GM21619 (cell line): Measurements from ENCODE around the gene FGGY.

ENCODE experiments used
- ATAC-seq: cut with Tn5 transposase; IDR thresholded peaks from one replicate; pipeline ENCODE4 v1.9.1; 2021; ENCODE audit not compliant: unreplicated experiment

The FGGY gene

DNA sequence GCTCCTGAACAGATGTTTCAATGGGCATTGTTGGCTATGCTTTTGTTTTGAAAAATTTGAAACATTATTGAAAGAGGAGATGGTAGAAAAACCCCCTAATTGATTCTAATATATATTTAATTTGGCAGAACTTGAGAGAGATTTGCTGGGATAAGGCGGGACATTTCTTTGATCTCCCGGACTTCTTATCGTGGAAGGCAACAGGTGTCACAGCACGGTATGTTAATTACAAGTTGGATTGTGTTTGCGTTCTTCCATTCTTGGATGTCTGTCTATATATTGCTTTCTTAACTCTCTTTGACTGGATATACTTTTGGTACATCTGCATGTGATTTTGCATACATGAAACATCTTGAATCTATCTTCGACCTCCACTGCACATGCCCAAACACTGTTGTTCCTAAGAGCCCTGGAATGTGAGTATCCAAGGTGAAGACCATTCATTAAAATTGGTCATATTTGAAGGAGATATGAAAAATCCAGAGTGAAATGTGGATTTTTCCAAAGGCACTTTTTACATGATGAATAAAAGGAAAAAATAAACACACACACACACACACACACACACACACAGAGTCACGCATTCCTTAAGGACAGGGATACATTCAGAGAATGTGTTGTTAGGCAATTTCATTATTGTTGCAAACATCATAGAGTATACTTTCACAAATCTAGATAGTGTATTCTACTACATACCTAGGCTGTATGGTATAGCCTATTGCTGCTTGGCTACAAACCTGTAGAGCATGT lies 81.9 kb downstream of the FGGY start:
- no peak for ATAC-seq

DNA sequence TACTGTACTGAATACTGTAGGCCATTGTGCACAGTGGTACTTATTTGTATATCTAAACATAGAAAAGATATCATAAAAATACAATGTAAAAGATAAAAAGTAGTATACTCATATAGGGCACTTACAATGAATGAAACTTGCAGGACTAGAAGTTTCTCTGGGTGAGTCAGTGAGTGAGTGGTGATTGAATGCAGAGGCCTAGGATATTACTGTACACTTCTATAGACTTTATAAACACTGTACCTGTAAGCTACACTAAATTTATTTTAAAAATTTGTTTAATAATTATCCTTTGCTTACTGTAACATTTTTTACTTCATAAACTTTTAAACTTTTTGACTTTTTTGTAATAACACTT lies 82.5 kb downstream of the FGGY start:
- no peak for ATAC-seq

DNA sequence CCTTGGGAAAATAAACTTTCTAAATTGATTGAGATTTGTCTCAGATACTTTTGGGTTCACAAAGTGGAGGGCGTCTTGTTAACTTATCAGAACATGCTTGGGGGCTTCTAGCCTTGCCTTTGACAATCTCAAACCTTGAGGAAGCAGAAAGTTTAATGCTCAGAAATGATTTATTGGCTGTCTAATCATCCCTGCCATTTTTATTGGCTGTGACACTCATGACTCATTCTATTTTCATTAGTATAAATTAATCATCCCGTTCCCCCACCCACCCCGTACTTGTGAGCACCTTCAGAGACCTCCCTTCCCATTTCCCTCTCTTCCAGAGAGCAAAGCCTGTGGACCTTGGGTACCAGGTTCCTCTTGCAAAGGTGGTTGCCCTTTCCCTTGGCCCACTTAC lies 87.1 kb downstream of the FGGY start:
- ATAC-seq: no peak

DNA sequence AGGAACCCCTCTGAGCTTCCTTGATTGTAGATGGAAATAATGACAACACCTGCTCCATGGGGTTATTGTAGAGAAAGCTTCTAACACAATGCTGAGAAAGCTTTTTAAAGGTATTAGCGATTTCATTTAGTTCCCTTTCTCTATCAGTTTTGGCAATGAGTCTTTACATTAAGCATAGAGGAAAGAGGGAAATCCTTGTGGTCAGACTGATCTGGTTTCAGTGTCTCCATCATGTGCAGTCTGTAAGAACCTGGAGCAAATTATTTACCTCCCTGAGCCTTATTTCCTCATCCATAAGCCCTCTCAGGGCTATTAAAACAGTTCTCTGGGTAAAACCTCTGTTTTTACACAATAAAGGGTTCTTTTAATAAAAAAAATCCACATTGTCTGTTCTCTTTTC lies 87.5 kb downstream of the FGGY start:
- no peak for ATAC-seq

DNA sequence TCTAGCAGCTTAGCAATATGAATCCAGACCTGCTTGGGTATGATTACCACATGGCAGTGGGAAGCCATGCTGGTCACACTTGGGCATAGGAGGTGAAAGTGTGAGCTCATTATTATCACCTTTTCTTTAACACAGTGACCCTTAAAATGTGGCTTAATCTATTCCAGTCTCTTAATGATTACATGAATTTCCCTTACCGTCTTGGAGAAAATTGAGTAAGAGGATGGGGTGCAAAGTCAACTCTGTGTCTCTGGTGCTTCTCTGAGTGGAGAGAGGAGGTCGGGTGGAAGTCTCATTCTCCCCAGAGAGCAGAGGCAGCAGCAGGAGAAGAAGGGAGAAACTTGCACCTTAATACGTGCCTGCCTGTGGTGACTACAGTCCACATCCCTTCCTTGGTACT lies 91.3 kb downstream of the FGGY start:
- ATAC-seq: no peak

DNA sequence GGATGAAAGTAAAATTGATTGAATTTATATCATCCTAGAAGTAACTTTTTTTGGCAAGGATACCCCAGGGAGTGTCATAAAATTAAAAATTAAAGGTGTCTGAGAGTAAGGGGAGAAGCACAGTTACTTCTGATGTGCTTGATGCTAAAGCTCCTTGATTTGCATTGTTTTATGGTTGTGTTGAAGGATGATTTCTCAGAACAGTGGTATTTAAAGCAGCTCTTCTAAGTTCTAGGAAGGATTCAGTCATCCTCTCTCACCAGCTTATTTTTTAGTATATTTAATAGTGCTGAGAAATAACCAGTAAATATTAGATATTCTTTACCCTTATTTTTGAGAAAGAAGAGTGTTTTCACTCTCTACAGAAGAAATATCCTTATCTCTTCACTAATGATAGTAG lies 93.0 kb downstream of the FGGY start:
- ATAC-seq: no peak

DNA sequence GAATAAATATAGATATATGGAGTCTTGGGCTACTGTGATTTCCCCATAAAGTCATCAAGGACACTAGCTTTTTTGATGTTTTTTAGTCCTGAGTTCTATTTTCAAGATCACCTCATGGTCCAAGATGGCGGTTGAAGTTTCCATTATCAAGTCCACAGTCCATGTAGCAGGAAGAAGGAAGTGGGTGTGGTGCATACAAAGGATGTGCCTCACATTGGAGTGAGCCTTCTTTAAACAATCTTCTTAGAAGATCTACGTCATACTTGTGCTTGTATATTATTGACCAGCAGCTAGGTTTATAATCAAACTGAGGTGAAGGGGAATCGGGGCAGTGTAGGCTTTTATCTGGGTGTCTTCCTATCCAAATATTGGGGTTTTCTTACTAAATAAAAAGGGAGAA lies 93.4 kb downstream of the FGGY start:
- ATAC-seq: no peak

DNA sequence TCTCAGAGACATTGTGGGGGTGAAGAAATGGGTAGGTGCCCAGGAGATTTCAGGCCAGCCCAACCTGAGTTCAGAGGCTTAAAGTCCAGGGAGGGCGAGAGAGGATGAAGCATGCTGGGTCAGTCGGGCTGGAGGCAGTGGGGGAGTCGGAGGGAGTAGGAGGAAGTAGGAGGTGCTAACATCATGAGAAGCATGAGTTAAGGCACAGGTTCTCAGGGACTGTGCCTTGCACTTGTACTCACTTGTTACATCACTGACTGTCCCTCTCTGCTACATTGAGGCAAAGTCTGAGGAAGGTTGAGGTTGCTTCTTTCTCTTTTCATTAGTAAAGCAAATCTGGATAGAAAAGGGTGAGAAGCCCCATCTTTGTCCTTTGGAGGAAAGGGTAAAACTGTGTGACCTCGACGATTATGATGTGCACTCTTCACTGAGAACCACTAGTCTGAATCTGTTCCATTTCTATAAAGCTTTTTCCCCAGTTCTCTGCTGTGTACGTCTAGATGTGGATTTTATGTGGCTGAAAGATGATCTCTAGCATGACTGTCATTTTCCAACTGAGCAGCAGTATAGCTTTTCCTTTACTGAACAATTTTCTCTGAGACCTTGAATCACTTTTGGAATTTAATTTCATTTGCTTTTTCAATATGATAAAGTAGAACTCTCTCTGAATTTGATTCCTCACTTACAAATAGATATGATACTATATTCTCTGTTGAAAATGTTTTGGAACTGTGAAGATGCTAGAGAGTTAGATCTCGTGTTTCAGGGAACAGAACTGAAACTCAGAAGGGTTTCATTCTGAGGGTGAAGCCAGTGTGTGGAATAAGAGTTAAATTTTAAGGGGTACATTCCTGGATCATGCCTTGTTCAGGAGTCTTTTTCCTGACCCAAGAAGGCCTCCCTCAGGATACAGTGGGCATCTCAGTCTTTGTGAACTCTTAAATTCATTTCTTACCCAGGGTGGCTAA lies 94.6 kb downstream of the FGGY start:
- ATAC-seq: no peak

DNA sequence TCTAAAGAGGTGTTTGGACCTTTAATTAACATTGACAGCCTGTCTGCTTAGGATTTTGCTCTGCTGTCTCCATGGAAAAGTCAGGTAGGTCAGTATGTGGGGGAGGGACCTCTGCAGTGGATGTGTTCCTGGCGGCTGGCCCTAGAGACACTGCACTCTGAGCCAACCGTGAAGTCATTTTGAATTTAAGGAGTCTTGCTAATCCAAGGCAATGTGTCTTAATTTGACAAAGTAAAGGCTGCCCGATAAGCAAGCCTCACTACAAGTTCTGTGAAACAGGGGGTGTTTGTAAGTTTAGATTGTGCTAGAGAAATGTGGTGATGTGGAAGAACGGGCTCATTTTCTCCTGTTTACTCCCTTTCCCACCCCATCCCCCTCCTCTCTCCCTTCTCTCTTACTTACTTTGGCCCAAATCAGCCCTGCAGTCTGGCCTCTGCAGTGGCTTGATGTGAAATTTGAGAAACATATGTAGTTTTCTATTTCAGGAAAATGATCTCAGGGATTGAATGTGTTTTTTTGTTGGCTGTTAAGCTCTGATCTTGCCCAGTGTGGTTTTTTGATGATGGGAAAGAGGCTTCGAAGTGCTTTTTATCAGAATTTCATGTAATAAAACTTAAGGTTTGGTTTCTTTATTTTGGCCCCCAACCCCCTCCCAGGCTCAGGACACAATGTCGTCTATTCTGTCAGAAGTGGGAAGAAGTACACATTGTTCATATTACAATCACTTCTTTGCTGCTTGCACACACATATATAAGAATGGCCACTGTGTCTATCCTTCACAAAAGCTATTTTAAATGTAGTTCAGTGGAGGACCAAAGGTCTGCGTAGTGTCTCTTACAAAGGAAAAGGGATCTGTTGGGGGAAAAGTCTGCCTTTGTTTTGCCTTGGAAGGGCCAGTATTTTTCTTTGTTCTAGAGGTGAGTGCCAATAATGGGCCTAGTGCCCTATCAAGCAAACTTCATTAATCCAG lies 96.6 kb downstream of the FGGY start:
- no peak for ATAC-seq

DNA sequence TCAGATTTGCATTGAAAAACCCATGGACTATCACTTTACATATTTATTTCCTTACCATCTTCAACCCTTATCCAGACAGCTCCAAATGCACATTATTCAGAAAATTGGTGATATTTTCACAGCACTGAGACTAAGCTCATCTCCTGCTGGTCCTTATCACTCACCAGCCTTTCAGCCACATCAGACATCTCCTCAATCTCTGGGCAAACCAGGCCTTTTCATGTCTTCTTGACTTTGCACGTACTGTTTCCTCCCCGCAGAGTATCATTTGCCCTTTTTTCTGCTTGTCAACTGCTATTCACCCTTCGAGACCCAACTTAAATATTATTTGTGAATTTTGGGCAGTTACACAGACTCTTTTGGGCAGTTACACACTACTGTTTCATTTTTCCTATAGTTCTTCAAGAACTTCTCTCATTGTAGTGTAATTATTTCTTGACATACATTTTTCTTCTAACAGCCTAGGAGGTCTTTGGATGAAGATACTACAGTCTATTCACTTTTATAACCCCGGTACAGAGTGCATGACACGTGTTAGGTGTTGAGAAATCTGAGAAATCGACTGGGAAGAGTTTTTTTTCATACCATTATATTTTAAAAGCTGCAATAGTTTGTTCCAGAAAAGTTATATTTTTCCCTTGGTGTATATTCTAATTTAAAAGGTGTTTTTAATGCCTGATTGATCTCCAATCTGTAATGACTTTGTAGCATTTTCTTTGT lies 98.0 kb downstream of the FGGY start:
- ATAC-seq: no peak

DNA sequence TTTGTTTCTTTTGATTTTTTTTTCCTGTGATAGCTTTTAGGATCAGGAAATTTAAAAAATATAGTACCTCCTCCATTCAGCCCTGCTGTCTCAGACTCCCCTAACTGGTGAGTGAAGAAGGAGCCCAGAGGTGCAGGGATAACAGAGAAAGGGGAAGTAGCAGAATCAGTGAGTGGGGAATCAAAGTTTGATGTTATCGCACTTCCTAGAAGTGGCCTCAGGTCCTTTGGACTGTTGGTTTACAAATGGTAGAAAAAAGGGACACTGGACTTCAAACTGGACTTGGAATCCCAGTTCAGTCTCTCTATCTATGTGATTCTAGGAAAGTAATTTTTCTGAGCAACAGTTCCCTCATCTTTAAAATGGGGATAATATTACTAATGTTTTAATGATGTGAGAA lies 99.5 kb downstream of the FGGY start:
- ATAC-seq: no peak

DNA sequence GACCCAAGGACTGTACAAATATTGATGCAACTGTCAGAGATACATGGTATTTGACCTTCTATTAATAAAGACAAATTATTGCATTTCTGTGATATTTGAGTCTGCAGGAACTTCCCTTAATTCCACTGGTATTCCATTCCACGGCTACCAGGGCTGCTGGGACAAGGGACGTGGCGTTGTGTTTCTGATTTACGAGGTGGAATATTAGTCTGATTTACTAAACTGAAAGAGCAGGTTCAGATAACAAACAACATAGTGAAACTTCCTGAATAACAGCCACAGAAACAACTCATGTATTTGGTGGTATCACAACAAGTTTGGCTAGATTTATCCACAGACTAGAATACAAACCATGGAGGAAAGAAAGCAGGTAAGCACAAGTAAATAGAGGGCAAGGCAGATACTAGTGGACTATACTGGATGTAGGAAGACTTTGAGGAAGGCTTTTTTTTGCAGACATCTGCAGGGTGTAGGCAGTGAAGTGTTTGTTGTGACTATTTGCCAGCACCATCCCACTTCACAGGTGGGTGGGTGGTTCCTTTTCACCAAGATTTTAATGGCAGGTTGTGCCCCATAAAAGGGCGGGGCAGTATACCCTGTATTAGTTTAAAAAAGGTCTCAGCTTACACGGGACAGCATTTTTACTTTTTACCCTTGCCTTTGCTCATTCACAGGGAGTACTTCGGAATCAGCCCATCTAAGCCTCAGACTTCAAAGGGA lies 100.4 kb downstream of the FGGY start:
- no peak for ATAC-seq

DNA sequence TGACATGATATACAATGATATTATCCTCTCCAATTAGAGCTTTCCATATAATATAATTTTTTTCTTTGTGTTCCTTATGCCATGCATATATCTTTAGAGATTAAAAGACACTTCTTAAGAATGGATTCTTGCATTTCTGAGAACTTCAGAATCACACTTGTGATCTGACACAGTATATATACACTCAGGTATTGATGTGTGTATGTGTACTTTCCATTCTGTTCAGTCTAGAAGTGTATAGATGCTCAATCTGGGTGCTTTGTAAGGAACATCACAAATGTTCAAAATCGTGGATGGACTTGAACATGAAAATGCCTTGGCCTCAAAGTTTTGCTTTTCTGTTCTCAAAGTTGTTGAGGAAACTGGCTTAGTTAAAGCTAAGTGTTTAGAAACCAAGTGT lies 102.7 kb downstream of the FGGY start:
- ATAC-seq: no peak

DNA sequence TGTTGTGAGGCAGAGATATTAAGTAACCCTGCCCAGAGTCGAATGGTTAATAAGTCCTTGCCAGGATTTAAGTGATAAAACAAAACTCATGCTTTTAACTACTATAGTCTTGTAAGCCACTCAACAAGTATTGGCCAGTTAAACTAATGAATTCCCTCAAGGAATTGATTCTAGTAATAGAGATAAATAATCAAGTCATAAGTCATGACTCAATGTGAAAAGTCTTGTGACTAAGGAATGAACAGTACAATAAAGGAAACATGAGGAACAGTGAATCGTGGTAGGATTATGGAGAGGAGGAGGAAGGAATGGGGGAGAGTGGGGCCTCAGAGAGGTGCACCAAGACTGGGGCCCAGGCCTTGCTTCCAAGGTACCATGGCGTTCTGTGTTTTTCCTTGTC lies 104.7 kb downstream of the FGGY start:
- no peak for ATAC-seq

DNA sequence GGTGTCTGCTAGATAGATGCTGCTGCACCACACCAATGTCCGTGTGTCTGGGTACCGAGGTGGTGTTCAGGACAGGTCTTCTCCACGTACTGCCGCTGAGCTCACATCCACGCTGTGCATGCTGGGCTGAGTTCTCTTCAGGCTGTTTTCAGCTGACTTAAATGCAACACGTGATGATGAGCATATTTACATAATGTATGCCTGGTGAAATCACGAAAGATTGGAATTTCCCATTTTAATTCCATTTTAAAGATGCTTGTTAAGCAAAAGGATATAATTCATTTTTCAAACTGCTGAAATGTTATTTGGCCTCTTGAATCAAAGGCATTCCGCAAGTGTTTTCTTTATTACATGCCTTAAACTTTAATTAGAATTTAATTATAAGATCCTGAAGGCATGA lies 107.9 kb downstream of the FGGY start:
- no peak for ATAC-seq

DNA sequence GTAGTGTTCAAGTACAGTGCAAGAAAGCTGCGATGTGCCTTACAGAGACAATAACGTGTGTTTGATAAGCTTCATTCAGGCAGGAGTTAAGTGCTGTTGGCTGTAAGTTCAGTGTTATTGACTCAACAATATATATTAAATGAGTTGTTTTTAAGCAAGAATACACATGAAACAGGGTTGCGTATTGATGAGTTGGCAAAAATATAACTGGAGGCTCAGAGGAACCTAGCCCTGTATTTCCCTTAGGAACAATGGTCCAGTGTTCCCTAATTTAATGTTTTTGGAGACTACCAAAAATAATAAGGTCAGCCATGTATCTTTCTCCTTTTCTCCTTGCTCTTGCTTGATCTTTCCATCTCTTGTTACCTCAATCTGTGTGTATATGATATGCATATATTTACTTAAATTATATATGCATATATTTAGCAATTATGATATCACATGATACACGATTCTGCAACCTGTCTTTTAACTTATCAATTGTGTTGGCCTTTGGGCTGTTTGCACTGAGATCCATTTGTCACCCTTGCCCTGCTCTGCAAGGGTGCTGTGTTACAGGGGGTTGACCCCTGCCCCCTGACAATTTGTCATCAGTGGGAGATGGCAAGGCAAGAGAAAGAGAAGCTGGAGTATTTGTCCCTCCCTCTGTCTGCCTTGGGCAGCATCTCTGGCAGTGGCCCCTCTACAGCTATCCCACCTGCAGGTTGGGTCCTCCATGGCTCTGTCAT lies 109.7 kb downstream of the FGGY start:
- ATAC-seq: no peak

DNA sequence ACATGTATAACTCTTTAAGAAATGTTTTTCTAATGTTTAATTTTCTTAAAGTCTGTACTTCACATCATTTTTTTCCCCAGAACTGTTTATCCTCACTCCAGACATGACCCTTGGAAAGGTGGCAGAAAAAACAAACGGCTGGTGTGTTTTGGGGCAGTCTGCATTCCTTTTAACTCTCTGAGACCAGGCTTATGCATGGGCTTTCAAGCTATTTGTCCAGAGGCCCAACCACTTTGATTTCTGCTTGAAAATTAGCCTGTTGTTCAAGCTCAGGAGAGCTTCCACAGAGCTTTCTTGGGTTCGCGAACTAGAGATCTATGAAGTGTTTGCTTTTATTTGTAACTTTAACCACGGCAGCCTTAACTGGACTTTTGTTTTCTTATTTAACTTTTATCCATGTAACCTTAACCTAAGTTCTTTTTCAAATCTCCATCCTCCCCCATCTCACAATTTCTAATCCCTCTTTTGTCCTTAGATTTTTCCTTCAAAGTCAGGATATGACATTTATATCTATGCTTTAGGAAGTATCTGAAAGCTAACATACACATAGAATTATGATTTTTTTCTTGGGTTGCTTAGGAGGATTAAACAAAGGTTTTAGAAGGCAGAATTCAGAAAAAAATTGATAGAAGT lies 111.8 kb downstream of the FGGY start:
- ATAC-seq: no peak

DNA sequence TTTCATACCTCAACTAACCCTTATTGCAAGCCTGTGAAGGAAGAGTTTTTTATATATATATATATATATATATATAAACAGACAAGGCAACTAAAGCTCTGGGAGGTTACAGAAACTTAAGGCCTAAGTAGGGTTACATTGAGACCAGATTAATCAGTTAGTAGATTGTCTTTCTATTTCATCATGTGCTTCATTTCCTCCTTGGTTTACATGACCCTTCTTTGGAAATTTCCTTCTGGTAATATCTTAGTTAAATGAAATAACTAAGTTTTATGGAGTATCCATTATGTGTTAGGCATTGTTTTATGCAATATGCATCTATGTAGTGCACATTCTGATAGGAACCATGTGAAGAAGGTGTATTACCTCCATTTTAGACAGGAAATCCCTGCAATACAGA lies 112.7 kb downstream of the FGGY start:
- ATAC-seq: no peak

DNA sequence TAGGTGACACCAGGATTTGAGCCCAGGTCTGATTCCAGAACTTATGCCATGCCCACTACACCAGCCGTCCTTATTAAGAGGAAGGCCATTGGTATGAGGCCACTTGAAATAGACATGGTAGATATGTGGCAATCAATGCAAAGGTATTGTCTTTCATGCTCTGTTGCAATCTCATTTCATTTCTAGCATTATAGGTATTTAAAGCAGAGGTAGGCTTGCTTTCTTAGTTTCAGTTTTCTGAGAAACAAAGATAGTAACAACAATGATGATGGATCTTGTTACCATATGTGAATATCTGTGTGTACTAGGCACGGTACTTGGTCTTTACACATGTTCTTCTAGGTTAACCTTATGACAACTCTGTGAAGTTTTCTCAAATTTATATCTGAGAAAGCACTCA lies 113.1 kb downstream of the FGGY start:
- ATAC-seq: no peak
